BE2C (cell line): ENCODE results near the gene PAX8.

Source experiments
- DNase-seq: peaks from one replicate; pipeline ENCODE4 v3.0.0-alpha.2; 2020
- H3K27me3 ChIP-seq: fragments of 250-450 bp; sonication (Bioruptor Pico); 2 replicates; pipeline ENCODE4 v1.5.1; 2020; ENCODE audit warnings: mild to moderate bottlenecking
- H3K36me3 ChIP-seq: fragments of 250-450 bp; sonication (Bioruptor Pico); 2 replicates; pipeline ENCODE4 v1.5.1; 2020; ENCODE audit warnings: mild to moderate bottlenecking
- H3K4me1 ChIP-seq: fragments of 250-450 bp; sonication (Bioruptor Pico); 2 replicates; pipeline ENCODE4 v1.5.1; 2020
- H3K4me3 ChIP-seq: 2 replicates; pipeline ENCODE4 v1.5.1; 2011; ENCODE audit warnings: low read depth, low read length
- H3K9me3 ChIP-seq: fragments of 250-450 bp; sonication (Bioruptor Pico); 2 replicates; pipeline ENCODE4 v1.5.1; 2020
- TF ChIP-seq, protein P1 (sequence below): IDR thresholded peaks from 2 replicates; pipeline ENCODE4 v1.5.1; 2012; ENCODE audit warnings: mild to moderate bottlenecking, low read depth, low read length

PAX8 gene

DNA sequence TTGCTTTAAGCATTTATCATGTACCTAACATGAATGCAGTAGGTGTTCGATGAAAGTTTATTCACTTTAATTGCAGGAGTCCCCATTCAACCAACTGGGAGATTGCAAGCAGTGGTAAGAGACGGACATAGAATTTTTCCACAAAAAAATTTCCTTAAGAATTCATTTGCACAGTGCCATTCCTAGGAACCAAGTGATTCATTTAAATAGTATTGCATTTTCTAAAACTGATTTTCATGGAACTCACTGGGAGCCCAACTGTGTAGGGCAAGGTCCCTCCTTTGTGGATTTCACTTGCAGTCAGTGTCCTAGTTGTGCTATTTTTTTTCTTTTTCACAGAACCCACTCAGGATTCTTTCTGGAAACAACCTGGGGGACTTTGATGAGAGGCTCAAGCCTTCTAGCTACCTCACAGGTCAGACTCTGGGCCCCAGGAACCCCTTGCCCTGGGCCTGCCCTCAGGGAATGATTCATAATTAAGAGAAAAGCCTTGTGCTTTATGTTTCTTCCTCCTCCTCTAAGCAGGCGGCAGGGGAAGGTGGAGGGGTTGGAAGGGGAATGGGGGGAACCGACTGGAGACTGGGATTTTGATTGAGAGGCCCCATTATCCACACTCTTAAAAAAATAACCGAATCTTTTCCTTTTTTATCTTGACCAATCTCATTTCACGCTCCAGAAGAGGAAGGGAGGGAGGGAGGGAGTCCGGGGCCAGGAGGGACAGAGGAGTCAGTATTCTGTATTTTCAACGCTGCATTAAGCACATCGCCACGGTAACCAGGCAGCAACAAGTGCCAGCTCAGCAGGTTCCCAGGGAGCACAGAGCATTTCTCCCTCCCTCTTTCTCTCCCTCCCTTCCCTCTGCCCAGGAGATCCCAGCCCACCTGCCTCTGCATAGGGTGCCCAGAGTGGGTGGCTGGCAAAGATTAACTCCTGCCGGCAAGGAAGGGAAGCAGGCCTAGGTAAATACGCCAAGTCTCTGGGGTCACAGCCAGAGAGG is 53.2 kb downstream of the PAX8 start:
- Histone ChIP-seq H3K4me1 (no peaks in the 10 kb centered on the region), H3K9me3 (no peaks in the 10 kb centered on the region), H3K36me3 (no peaks in the 10 kb centered on the region), H3K27me3 (no peaks in the 10 kb centered on the region), H3K4me3 (no peak overlapping the region)
- no peak for DNase-seq
- TF ChIP-seq, protein P1, sequence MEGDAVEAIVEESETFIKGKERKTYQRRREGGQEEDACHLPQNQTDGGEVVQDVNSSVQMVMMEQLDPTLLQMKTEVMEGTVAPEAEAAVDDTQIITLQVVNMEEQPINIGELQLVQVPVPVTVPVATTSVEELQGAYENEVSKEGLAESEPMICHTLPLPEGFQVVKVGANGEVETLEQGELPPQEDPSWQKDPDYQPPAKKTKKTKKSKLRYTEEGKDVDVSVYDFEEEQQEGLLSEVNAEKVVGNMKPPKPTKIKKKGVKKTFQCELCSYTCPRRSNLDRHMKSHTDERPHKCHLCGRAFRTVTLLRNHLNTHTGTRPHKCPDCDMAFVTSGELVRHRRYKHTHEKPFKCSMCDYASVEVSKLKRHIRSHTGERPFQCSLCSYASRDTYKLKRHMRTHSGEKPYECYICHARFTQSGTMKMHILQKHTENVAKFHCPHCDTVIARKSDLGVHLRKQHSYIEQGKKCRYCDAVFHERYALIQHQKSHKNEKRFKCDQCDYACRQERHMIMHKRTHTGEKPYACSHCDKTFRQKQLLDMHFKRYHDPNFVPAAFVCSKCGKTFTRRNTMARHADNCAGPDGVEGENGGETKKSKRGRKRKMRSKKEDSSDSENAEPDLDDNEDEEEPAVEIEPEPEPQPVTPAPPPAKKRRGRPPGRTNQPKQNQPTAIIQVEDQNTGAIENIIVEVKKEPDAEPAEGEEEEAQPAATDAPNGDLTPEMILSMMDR, result no peak

- no peak for DNase-seq
- H3K36me3 ChIP-seq, result no peaks in the 10 kb centered on the region
- TF ChIP-seq, protein P1, result no peak
- no peaks in the 10 kb centered on the region for H3K27me3 ChIP-seq
- H3K9me3 ChIP-seq, result no peaks in the 10 kb centered on the region
- H3K4me1 ChIP-seq, result no peaks in the 10 kb centered on the region
- no peak overlapping the region for H3K4me3 ChIP-seq
Measured at GRCh38 chr2:113224647-113225236, 54.0 kb downstream of the PAX8 start.

DNA sequence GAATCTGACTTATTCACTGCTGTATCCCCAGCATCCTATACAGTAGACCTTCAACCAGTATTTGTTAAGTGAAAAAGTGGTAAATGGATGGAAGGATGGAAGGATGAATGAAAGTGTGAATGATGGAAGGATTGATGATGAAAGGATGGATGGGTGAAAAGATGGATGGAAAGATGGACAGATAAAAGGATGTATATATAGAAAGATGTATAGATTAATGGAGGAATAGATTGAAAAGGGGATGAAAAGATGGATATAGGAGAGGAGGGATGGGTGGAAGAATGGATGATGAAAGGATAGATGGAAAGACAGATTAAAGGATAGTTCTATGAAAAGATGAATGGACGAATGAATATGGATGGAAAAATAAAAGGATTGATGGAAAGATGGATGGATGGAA is 54.9 kb downstream of the PAX8 start:
- H3K36me3 ChIP-seq, result no peaks in the 10 kb centered on the region
- no peak for DNase-seq
- H3K4me1 ChIP-seq, result no peaks in the 10 kb centered on the region
- TF ChIP-seq, protein P1, result no peak
- no peaks in the 10 kb centered on the region for H3K9me3 ChIP-seq
- H3K27me3 ChIP-seq, result no peaks in the 10 kb centered on the region
- H3K4me3 ChIP-seq, result no peak overlapping the region

DNA sequence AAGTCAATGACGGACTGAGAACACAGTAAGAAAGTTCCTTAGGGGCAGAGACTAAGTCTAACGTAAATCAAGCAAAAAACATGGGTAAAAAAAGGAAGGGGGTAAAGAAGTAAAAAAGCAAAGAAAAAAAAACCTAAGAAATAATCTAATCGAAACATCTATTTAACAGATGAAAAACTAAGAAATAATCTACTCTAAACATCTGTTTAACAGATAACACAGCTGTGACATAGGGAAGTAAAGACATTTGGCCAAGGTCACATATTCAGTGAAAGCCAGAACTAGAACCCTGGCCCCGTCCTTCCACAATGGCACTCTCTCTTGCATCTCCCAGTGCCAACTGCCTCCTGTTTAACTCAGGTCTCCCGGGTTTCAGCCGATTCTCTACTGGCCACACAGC is 56.9 kb downstream of the PAX8 start:
- no peaks in the 10 kb centered on the region for H3K4me1 ChIP-seq
- TF ChIP-seq, protein P1, result no peak
- DNase-seq, result no peak
- H3K9me3 ChIP-seq, result no peaks in the 10 kb centered on the region
- no peaks in the 10 kb centered on the region for H3K36me3 ChIP-seq
- no peaks in the 10 kb centered on the region for H3K27me3 ChIP-seq
- no peak overlapping the region for H3K4me3 ChIP-seq

DNA sequence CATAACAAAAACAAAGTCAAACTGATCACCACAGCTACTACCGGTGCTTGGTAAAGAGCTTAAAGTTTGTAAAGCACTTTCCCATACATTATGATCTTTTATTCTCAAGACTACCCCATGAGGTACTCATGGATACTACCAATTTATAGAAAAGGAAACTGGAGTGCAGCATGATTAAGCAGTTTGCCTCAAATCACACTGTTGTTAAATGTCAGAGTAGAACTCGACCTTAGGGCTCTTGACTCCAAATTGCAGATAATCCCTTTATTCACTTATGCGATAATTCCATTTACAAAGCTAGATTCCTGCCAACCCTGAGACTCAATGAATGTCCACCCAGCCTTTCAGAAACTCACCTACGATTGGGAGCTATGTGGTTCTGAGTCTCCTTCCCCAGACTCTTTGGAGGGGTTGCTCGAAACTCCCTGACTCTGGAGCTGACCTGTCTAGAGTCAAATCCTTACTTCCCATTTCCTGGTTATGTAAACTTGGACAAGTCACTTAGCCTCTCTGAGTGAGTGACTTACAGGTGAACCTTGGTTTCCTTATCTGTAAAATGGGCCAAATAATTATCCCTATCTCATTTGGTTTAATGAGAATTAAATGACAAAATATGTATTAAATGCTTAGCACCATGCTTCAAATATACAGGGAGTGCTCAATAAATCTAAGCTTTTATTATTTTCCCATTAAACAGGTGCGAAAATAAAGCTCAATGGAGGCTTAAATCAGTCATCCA is 57.6 kb downstream of the PAX8 start:
- Histone ChIP-seq H3K4me1 (no peaks in the 10 kb centered on the region), H3K27me3 (no peaks in the 10 kb centered on the region), H3K9me3 (no peaks in the 10 kb centered on the region), H3K4me3 (no peak overlapping the region), H3K36me3 (no peaks in the 10 kb centered on the region)
- no peak for DNase-seq
- TF ChIP-seq, protein P1, result no peak
